Psoas muscle (tissue), 8 donors: ENCODE measurements around the gene GSG1L. TPM values are rescaled to one million over a fixed set of nuclear protein-coding genes. Genes with fewer than 3 reads are reported as not detected.
A peak's percentile ranks its signal among the peaks of the same experiment; 100 is the strongest.

Experiments
- ATAC-seq, 4 donors: fragments of 200-7000 bp; cut with Tn5 transposase; one replicate each; pipeline ENCODE4 v1.9.1; 2020; ENCODE audit warnings: moderate library complexity in 3 of 4, mild to moderate bottlenecking in 2 of 4
- DNase-seq, 2 donors: peaks; one replicate each; pipeline ENCODE4 v3.0.0-alpha.2; 2020
- H3K27ac ChIP-seq: fragments of 200-600 bp; one replicate; pipeline ENCODE4 v1.8.0; 2022
- H3K27me3 ChIP-seq, 3 donors: fragments of 200-600 bp in 1 of 3; one replicate each; pipeline versions ENCODE4 v1.6.1 to v1.8.0; 2013 to 2022; ENCODE audit warnings: low read length in 2 of 3, mild to moderate bottlenecking in 2 of 3, moderate library complexity in 1 of 3; ENCODE audit not compliant: insufficient read depth in 3 of 3
- H3K36me3 ChIP-seq, 2 donors: fragments of 200-600 bp in 1 of 2; one replicate each; pipeline versions ENCODE4 v1.6.1 to v1.8.0; 2013 to 2022; ENCODE audit warnings: low read depth in 1 of 2, mild to moderate bottlenecking in 1 of 2, moderate library complexity in 1 of 2; ENCODE audit not compliant: insufficient read depth in 1 of 2
- H3K4me1 ChIP-seq: fragments of 200-600 bp; one replicate; pipeline ENCODE4 v1.8.0; 2022
- H3K4me3 ChIP-seq: fragments of 200-600 bp; one replicate; pipeline ENCODE4 v1.8.0; 2022; ENCODE audit warnings: mild to moderate bottlenecking
- H3K9me3 ChIP-seq: fragments of 200-600 bp; one replicate; pipeline ENCODE4 v1.8.0; 2022
- CTCF ChIP-seq: fragments of 200-600 bp; IDR thresholded peaks from one replicate; pipeline ENCODE4 v1.8.0; 2022; ENCODE audit warnings: antibody characterized with exemption
- WGBS, 3 donors: extraction: QIAGEN DNeasy Blood & Tissue Kit; methylation state at CpG; one replicate each; pipeline versions ENCODE4 v1.1.6 to v1.1.7; 2013; 5-methylcytosine and 5-hydroxymethylcytosine counted together
- intact Hi-C, 2 donors: fragments of 100-400 bp; cut with DNase I; formaldehyde crosslinking; loops; one replicate each; pipeline versions ENCODE4 v1.11.0 to v1.14.2; 2022
- polyA plus RNA-seq, 3 donors: library from polyadenylated mRNA; stranded (reverse); fragments of 200-250 nt; gene quantifications; one replicate each; pipeline ENCODE4 v1.2.3, GENCODE V29; 2013
- total RNA-seq, 4 donors: library from RNA; stranded (reverse); fragmentation: NEBNext Ultra II Directional in 2 of 4; extraction: Animal tissue kit (Norgen Biotek cat#: 25700) in 2 of 4; gene quantifications; one replicate each; pipeline versions ENCODE4 v1.2.1 to v1.2.4, GENCODE V29; 2021 to 2023
- donor health status: healthy with polysubstance abuse.
- donor health status: DM: no; HTN: no; CAD: no; lungs with moderate emphysema.
- donor health status: Bipolar disorder and iron deficiency.
- donor health status: healthy.
- donor health status: DM: yes; HTN: yes; CAD: no.
- donor health status: DM: no; HTN: no; CAD: no.
- donor health status: DM: no; HTN: no; CAD: no.
- donor health status: DM: yes; HTN: yes; CAD: no.

GSG1L gene
- total and polyA plus RNA-seq, 7 donors = 0.04 to 0.17 (median 0.08) TPM; not detected in 2

- H3K36me3 ChIP-seq = peaks cover 6 to 97% of the 10 kb centered on the region in 2 donors
- no peak overlapping the region for H3K4me3 ChIP-seq
- ATAC-seq (peak in 3 of 4 donors; percentile 12 to 47 (median 28)), DNase-seq (no peak)
- H3K4me1 ChIP-seq = no peaks in the 10 kb centered on the region
- TF ChIP-seq CTCF = no peak
- no peaks in the 10 kb centered on the region for H3K27me3 ChIP-seq
- no peaks in the 10 kb centered on the region for H3K9me3 ChIP-seq
- intact Hi-C loops = no loop called here
- WGBS, 3 donors = 57 to 81% (median 75%) methylated on average over 3 of the region's 3 CpGs
- no peak overlapping the region for H3K27ac ChIP-seq
These were observed 46.6 kb upstream of the GSG1L start for GRCh38 chr16:28110074-28110473.

- H3K4me3 ChIP-seq = no peak overlapping the region
- no peak for ATAC-seq
- peaks cover 12 to 98% of the 10 kb centered on the region in 2 donors for H3K36me3 ChIP-seq
- DNase-seq = no peak
- intact Hi-C loops = no loop called here
- no peaks in the 10 kb centered on the region for H3K4me1 ChIP-seq
- WGBS, 3 donors = 80 to 89% (median 84%) methylated on average over 12 of the region's 12 CpGs
- TF ChIP-seq CTCF = no peak
- no peaks in the 10 kb centered on the region for H3K9me3 ChIP-seq
- H3K27me3 ChIP-seq = no peaks in the 10 kb centered on the region
- H3K27ac ChIP-seq = no peak overlapping the region
These were observed 45.2 kb upstream of the GSG1L start for GRCh38 chr16:28108590-28109247.

GRCh38 chr16:28107232-28107631 is 43.7 kb upstream of the GSG1L start:
- Histone ChIP-seq H3K4me1 (no peaks in the 10 kb centered on the region), H3K36me3 (peaks cover 10 to 98% of the 10 kb centered on the region in 2 donors), H3K27ac (no peak overlapping the region), H3K9me3 (no peaks in the 10 kb centered on the region), H3K4me3 (no peak overlapping the region), H3K27me3 (no peaks in the 10 kb centered on the region)
- 94 to 96% (median 95%) methylated on average over 8 of the region's 8 CpGs for WGBS, 3 donors
- TF ChIP-seq CTCF = no peak
- intact Hi-C loops = no loop called here
- DNase-seq (no peak), ATAC-seq (no peak)

- no peaks in the 10 kb centered on the region for H3K9me3 ChIP-seq
- ATAC-seq = no peak
- peaks cover 10 to 98% of the 10 kb centered on the region in 2 donors for H3K36me3 ChIP-seq
- DNase-seq = no peak
- no peaks in the 10 kb centered on the region for H3K4me1 ChIP-seq
- intact Hi-C loops = no loop called here
- H3K27me3 ChIP-seq = no peaks in the 10 kb centered on the region
- no peak overlapping the region for H3K4me3 ChIP-seq
- no peak for TF ChIP-seq CTCF
- H3K27ac ChIP-seq = no peak overlapping the region
- 81 to 86% (median 86%) methylated on average over 5 of the region's 5 CpGs for WGBS, 3 donors
These were observed 43.1 kb upstream of the GSG1L start for GRCh38 chr16:28106467-28107215.
